ENCODE results near the gene TSPYL4.
A peak's percentile ranks its signal among the peaks of the same experiment; 100 is the strongest.

DNA sequence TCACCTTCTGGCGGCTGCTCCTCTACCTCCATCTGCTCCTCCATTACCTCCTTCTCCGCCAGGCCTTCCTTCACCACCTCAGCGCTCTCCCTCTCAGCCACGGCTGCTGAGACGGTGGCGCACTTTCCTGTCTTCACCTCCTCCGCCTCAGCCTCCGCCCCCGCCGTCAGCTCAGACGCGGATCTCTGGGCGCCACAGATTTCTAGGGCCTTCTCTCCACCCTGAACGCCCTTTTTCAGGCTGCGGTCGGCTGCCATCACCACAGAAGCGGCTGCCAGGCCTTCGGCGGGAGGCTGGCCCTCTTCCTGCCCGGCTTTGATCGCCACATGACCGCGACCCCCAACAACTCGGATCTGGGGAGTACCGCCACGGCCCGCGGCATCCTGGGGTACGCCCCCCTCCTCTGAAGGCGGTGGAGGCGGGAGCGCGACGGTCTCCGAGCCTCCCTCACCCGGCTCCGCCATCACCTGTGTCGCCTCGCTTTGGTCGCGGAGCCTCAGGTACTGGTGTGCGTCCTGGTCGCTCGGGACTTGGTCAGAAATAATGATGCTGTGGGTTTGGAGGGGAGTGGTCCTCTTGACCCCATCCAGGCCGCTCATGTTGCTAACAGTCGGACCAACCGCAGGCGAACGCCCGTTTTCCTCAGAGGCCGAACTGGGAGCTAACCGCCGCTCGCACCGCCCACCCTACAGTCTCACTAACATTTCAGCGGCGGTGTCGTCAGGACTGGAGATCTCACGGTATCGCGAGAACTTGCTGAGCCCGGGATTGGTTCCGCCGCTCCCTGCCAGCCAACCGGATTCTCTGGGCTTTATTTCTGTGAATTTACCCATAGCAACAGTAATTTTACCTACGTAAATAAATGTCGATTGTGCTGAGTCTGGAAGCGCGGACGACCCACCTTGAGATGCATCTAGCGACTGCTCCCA is 25.6 kb upstream of the TSPYL4 start, which contains the start of gene TSPYL1:
- TF ChIP-seq, protein P1, sequence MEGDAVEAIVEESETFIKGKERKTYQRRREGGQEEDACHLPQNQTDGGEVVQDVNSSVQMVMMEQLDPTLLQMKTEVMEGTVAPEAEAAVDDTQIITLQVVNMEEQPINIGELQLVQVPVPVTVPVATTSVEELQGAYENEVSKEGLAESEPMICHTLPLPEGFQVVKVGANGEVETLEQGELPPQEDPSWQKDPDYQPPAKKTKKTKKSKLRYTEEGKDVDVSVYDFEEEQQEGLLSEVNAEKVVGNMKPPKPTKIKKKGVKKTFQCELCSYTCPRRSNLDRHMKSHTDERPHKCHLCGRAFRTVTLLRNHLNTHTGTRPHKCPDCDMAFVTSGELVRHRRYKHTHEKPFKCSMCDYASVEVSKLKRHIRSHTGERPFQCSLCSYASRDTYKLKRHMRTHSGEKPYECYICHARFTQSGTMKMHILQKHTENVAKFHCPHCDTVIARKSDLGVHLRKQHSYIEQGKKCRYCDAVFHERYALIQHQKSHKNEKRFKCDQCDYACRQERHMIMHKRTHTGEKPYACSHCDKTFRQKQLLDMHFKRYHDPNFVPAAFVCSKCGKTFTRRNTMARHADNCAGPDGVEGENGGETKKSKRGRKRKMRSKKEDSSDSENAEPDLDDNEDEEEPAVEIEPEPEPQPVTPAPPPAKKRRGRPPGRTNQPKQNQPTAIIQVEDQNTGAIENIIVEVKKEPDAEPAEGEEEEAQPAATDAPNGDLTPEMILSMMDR (IDR thresholded peaks at IDR 0.05; ENCODE audit: insufficient read depth, low read length, poor library complexity, severe bottlenecking), result peak; percentile 16
- no peak for TF ChIP-seq EZH2phosphoT487 (conservative IDR thresholded peaks at IDR 0.05; ENCODE audit: low read length)
